CD4-positive, alpha-beta T cell (primary cell): ENCODE results near the gene CROCC2. TPM values are rescaled to one million over a fixed set of nuclear protein-coding genes. Genes with fewer than 3 reads are reported as not detected.

Source experiments
- ATAC-seq: fragments of 200-7000 bp; cut with Tn5 transposase; one replicate; pipeline ENCODE4 v1.10.0; 2022; ENCODE audit warnings: mild to moderate bottlenecking; ENCODE audit not compliant: poor library complexity
- CTCF ChIA-PET: fragments of 350-600 bp; sonication (Branson Sonifier 250); formaldehyde crosslinking; loops from one replicate; lab custom pipeline; 2021; ENCODE audit warnings: antibody characterized with exemption, inconsistent platforms; lab: Charles Lee
- POLR2A ChIA-PET: fragments of 350-600 bp; sonication (Branson Sonifier 250); formaldehyde crosslinking; loops from one replicate; lab custom pipeline; 2021; ENCODE audit warnings: antibody characterized with exemption, inconsistent platforms; lab: Charles Lee
- DNase-seq, 14 experiments: peaks; one replicate each; pipeline ENCODE4 v3.0.0-alpha.2; 2013 to 2020; ENCODE audit warnings: mixed read lengths in 2 of 14
- H3K27ac ChIP-seq, 2 donors: one replicate each; pipeline versions ENCODE4 v1.5.1 to v1.7.0; 2013; ENCODE audit warnings: low read length in 2 of 2, low read depth in 1 of 2, mild to moderate bottlenecking in 1 of 2
- H3K27me3 ChIP-seq, 2 experiments: 1 replicate in 1 of 2; 2 replicates in 1 of 2; pipeline versions ENCODE4 v1.6.1 to v1.7.0; 2013; ENCODE audit warnings: low read length in 2 of 2, control low read depth in 1 of 2, mild to moderate bottlenecking in 1 of 2, moderate library complexity in 1 of 2; ENCODE audit not compliant: insufficient read depth in 2 of 2, control insufficient read depth in 1 of 2
- H3K36me3 ChIP-seq: one replicate; pipeline ENCODE4 v1.6.1; 2013; ENCODE audit warnings: low read length, control low read depth; ENCODE audit not compliant: insufficient read depth
- H3K4me1 ChIP-seq: one replicate; pipeline ENCODE4 v1.6.1; 2013; ENCODE audit warnings: low read length, control low read depth; ENCODE audit not compliant: insufficient read depth
- H3K4me3 ChIP-seq: one replicate; pipeline ENCODE4 v1.5.1; 2013; ENCODE audit warnings: mild to moderate bottlenecking, low read length, moderate library complexity
- H3K9me3 ChIP-seq, 2 experiments: 1 replicate in 1 of 2; 2 replicates in 1 of 2; pipeline versions ENCODE4 v1.6.1 to v1.7.0; 2013; ENCODE audit warnings: low read length in 2 of 2, mild to moderate bottlenecking in 2 of 2, control low read depth in 1 of 2, moderate library complexity in 1 of 2; ENCODE audit not compliant: control insufficient read depth in 1 of 2, insufficient read depth in 1 of 2
- H3K27ac Mint-ChIP-seq: one replicate; pipeline ENCODE4 v1.8.0; 2020; ENCODE audit warnings: mixed read lengths
- H3K27me3 Mint-ChIP-seq: one replicate; pipeline ENCODE4 v1.8.0; 2021; ENCODE audit warnings: mixed read lengths
- H3K36me3 Mint-ChIP-seq: one replicate; pipeline ENCODE4 v1.8.0; 2021; ENCODE audit warnings: low read depth, mixed read lengths
- H3K4me1 Mint-ChIP-seq: one replicate; pipeline ENCODE4 v1.8.0; 2021; ENCODE audit warnings: low read depth, mixed read lengths
- H3K4me3 Mint-ChIP-seq: one replicate; pipeline ENCODE4 v1.8.0; 2020; ENCODE audit warnings: mild to moderate bottlenecking, mixed read lengths
- H3K9me3 Mint-ChIP-seq: one replicate; pipeline ENCODE4 v1.8.0; 2020; ENCODE audit warnings: mixed read lengths
- intact Hi-C, 2 experiments: fragments of 100-400 bp; cut with DNase I in 1 of 2; cut with micrococcal nuclease in 1 of 2; formaldehyde crosslinking; loops; one replicate each; pipeline versions ENCODE4 v1.15.1 to v1.9.0; 2023 to 2025; cut with DNase I, micrococcal nuclease
- total RNA-seq, 174 experiments: library from RNA in 2 of 174; stranded (reverse) in 2 of 174; gene quantifications; one replicate each; pipeline ENCODE4 v1.2.3 and lab custom pipeline; 2021 to 2026
- TF ChIP-seq, protein P1 (sequence below): fragments of 200-600 bp; IDR thresholded peaks from one replicate; pipeline ENCODE4 v1.8.0; 2022; ENCODE audit warnings: antibody characterized with exemption, mild to moderate bottlenecking

CROCC2 gene
- total RNA-seq, 2 experiments from 2014 or later = not detected

DNA sequence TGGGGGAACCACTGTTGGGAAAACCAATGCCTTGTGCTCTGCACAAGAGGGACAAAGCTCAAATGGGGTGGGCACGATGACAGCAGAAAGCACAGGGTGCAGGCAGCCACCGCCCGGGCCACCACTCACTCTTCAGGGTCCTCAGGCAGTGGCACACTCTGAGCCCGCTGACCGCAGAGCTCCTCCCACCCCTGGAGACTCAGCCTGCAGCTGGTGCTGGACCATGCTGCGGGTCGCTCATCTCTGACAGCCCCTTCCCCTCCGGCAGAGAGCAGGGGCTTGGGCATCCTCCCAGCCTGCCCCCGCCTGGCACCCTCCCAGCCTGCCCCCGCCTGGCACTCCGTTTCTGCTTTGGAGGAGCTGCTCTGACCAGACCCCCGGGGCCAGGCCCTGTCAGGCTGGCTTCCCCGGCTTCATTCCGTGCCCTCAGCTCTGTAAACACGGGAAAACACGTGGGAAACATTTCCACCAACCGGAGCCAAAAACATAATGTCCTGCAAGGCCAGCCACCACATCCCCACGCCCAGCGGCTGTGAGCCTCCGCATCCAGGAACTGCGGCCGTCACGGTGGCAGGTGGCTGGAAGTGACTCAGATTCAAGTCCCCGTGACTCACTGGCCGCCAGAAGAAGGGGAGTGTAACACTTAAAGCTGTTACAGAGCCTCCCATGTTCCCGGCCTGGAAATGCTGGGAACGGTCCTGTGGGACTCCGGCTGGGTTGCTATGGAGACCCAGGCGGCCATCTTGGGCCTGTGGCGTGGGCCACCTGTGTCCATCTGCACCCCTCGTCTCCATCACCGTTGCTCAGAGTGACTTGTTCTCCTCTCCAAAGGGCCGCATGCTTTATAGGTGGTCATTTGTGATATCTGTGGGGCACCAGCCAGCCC lies 85.5 kb downstream of the CROCC2 start:
- Histone ChIP-seq H3K27me3 (peaks cover 0 to 5% of the 10 kb centered on the region in 2 experiments), H3K4me3 (no peak overlapping the region), H3K27ac (no peak overlapping the region), H3K4me1 (no peaks in the 10 kb centered on the region), H3K36me3 (no peaks in the 10 kb centered on the region), H3K9me3 (peaks cover 0 to 3% of the 10 kb centered on the region in 2 experiments)
- no peak overlapping the region for H3K4me3 Mint-ChIP-seq
- TF ChIP-seq, protein P1, sequence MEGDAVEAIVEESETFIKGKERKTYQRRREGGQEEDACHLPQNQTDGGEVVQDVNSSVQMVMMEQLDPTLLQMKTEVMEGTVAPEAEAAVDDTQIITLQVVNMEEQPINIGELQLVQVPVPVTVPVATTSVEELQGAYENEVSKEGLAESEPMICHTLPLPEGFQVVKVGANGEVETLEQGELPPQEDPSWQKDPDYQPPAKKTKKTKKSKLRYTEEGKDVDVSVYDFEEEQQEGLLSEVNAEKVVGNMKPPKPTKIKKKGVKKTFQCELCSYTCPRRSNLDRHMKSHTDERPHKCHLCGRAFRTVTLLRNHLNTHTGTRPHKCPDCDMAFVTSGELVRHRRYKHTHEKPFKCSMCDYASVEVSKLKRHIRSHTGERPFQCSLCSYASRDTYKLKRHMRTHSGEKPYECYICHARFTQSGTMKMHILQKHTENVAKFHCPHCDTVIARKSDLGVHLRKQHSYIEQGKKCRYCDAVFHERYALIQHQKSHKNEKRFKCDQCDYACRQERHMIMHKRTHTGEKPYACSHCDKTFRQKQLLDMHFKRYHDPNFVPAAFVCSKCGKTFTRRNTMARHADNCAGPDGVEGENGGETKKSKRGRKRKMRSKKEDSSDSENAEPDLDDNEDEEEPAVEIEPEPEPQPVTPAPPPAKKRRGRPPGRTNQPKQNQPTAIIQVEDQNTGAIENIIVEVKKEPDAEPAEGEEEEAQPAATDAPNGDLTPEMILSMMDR = no peak
- ChIA-PET CTCF (no interaction called here), POLR2A (no interaction called here)
- H3K36me3 Mint-ChIP-seq = no peaks in the 10 kb centered on the region
- DNase-seq = peak in 2 of 14 experiments; percentile 23 to 45
- H3K27me3 Mint-ChIP-seq = peaks cover 5% of the 10 kb centered on the region
- H3K9me3 Mint-ChIP-seq = no peaks in the 10 kb centered on the region
- ATAC-seq = no peak
- intact Hi-C loops = loop anchor here in 1 of 2 experiments (10.0 kb wide), 1 partner anchor 53 kb away; no protein-coding TSS in a partner anchor
- no peak overlapping the region for H3K27ac Mint-ChIP-seq
- H3K4me1 Mint-ChIP-seq = no peaks in the 10 kb centered on the region

GRCh38 chr2:240992572-240993291 lies 86.6 kb downstream of the CROCC2 start:
- no peak overlapping the region for H3K4me3 Mint-ChIP-seq
- peaks cover 2% of the 10 kb centered on the region for H3K4me1 ChIP-seq
- H3K4me3 ChIP-seq = no peak overlapping the region
- CTCF ChIA-PET = no interaction called here
- TF ChIP-seq, protein P1 = no peak
- POLR2A ChIA-PET = no interaction called here
- peaks cover 15% of the 10 kb centered on the region for H3K27me3 Mint-ChIP-seq
- ATAC-seq = peak; percentile 39
- peak in 2 of 14 experiments; percentile 20 to 31 for DNase-seq
- H3K27ac Mint-ChIP-seq = no peak overlapping the region
- H3K9me3 ChIP-seq = peaks cover 0 to 3% of the 10 kb centered on the region in 2 experiments
- no peaks in the 10 kb centered on the region for H3K36me3 ChIP-seq
- no peak overlapping the region for H3K27ac ChIP-seq
- peaks cover 0 to 11% of the 10 kb centered on the region in 2 experiments for H3K27me3 ChIP-seq
- intact Hi-C loops = loop anchor here in 1 of 2 experiments (10.0 kb wide), 1 partner anchor 52 kb away; no protein-coding TSS in a partner anchor
- H3K4me1 Mint-ChIP-seq = peaks cover 6% of the 10 kb centered on the region
- no peaks in the 10 kb centered on the region for H3K9me3 Mint-ChIP-seq
- peaks cover 4% of the 10 kb centered on the region for H3K36me3 Mint-ChIP-seq

DNA sequence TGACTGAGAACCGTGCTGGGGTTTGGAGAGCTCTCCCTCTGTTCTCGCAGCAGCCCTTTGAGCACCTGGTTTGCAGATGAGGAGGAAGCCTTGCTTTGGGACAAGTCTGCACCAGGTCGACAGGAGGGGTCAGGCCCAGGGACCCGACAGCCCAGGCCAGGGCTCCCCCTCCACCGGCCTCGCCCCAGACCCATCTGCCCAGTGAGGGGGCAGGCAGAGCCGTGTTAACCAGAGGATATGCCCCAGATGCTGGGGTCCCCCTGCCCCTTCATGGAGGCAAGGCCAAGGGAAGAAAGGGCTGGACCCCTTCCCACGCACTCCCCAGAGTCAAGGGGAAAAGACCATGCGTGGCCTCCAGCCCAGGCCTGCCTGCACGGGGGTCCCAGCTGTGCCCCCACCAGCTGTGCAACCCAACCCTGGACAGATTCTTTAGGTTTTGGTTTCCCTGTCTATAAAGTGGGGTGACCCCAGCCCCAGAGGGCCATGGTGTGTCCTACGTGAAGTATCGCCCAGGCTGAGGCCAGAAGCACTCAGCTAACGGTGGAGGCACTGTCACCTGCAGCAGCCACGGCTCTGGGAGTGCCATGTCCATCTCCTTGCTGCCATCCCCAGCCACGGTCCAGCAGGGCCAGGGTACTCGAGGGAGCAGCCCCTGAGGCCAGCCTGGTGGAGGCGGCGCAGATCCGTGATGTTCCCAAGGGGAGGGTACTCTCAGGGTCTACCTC lies 87.5 kb downstream of the CROCC2 start:
- Histone ChIP-seq H3K27me3 (peaks cover 0 to 16% of the 10 kb centered on the region in 2 experiments), H3K4me3 (no peak overlapping the region), H3K36me3 (no peaks in the 10 kb centered on the region), H3K27ac (no peak overlapping the region), H3K4me1 (peaks cover 9% of the 10 kb centered on the region), H3K9me3 (peaks cover 0 to 3% of the 10 kb centered on the region in 2 experiments)
- H3K4me1 Mint-ChIP-seq = peaks cover 6% of the 10 kb centered on the region
- no peak overlapping the region for H3K4me3 Mint-ChIP-seq
- peaks cover 4% of the 10 kb centered on the region for H3K36me3 Mint-ChIP-seq
- ChIA-PET CTCF (no interaction called here), POLR2A (no interaction called here)
- peaks cover 15% of the 10 kb centered on the region for H3K27me3 Mint-ChIP-seq
- no peak overlapping the region for H3K27ac Mint-ChIP-seq
- DNase-seq (no peak), ATAC-seq (no peak)
- no peaks in the 10 kb centered on the region for H3K9me3 Mint-ChIP-seq
- TF ChIP-seq, protein P1 = no peak
- intact Hi-C loops = loop anchor here in 1 of 2 experiments (10.0 kb wide), 1 partner anchor 51 kb away; no protein-coding TSS in a partner anchor
